NB4 (cell line): ENCODE measurements around the gene GRHL1.

Experiments
- CTCF ChIP-seq: IDR thresholded peaks from one replicate; pipeline ENCODE4 v1.5.1; 2012; ENCODE audit warnings: low read depth, low read length
- MAX ChIP-seq: IDR thresholded peaks from 2 replicates; pipeline ENCODE4 v1.6.1; 2011; ENCODE audit warnings: low read depth, low read length
- POLR2A ChIP-seq: IDR thresholded peaks from 2 replicates; pipeline ENCODE4 v1.6.1; 2011; ENCODE audit warnings: mild to moderate bottlenecking; ENCODE audit not compliant: insufficient read length; ENCODE audit errors: extremely low read depth

GRCh38 chr2:9988320-9988719 lies 36.8 kb downstream of the GRHL1 start:
- no peak for TF ChIP-seq CTCF
- no peak for TF ChIP-seq MAX
- no peak for TF ChIP-seq POLR2A
